Kidney epithelial cell (primary cell): Measurements from ENCODE around the gene GALK1. TPM values are rescaled to one million over a fixed set of nuclear protein-coding genes. Genes with fewer than 3 reads are reported as not detected.

ENCODE experiments used
- DNase-seq: peaks from one replicate; pipeline ENCODE4 v3.0.0-alpha.2; 2010; ENCODE audit warnings: low read depth
- H3K27me3 ChIP-seq: 2 replicates; pipeline ENCODE4 v1.6.0; 2011; ENCODE audit warnings: low read length; ENCODE audit not compliant: control insufficient read depth, insufficient read depth
- H3K36me3 ChIP-seq: 2 replicates; pipeline ENCODE4 v1.5.1; 2011; ENCODE audit warnings: low read length; ENCODE audit not compliant: control insufficient read depth, insufficient read depth
- H3K4me3 ChIP-seq: 2 replicates; pipeline ENCODE4 v1.5.1; 2011; ENCODE audit warnings: low read depth, mild to moderate bottlenecking, control low read depth, low read length
- total RNA-seq: library from RNA; depleted of rRNA; stranded (reverse); fragments of >200 nt; gene quantifications from 2 replicates; pipeline ENCODE4 v1.2.3, GENCODE V29; 2015
- TF ChIP-seq, protein P1 (sequence below): IDR thresholded peaks from 2 replicates; pipeline ENCODE4 v1.5.1; 2011; ENCODE audit warnings: mild to moderate bottlenecking, moderate library complexity, low read length, control low read depth, inconsistent platforms; ENCODE audit not compliant: insufficient read depth, poor library complexity, severe bottlenecking

Gene GALK1
- total RNA-seq, 1 donor from 2014 or later: 21.2 TPM

DNA sequence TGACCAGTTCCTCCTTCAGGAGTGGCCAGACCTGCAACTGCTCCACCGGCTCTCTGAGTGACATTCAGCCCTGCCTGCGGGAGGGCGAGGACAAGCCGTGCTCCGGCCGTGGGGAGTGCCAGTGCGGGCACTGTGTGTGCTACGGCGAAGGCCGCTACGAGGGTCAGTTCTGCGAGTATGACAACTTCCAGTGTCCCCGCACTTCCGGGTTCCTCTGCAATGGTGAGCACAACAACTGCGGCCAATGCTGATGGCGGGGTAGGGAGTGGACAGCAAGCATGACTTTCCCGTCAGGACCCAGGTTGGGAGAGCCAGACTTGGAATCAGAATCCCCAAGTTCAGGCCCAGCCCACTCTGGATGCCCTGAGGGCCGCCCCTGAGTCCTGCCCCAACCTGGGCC is 31.5 kb downstream of the GALK1 start:
- TF ChIP-seq, protein P1, sequence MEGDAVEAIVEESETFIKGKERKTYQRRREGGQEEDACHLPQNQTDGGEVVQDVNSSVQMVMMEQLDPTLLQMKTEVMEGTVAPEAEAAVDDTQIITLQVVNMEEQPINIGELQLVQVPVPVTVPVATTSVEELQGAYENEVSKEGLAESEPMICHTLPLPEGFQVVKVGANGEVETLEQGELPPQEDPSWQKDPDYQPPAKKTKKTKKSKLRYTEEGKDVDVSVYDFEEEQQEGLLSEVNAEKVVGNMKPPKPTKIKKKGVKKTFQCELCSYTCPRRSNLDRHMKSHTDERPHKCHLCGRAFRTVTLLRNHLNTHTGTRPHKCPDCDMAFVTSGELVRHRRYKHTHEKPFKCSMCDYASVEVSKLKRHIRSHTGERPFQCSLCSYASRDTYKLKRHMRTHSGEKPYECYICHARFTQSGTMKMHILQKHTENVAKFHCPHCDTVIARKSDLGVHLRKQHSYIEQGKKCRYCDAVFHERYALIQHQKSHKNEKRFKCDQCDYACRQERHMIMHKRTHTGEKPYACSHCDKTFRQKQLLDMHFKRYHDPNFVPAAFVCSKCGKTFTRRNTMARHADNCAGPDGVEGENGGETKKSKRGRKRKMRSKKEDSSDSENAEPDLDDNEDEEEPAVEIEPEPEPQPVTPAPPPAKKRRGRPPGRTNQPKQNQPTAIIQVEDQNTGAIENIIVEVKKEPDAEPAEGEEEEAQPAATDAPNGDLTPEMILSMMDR: no peak
- Histone ChIP-seq H3K4me3 (no peak overlapping the region), H3K36me3 (no peaks in the 10 kb centered on the region), H3K27me3 (no peaks in the 10 kb centered on the region)
- DNase-seq: no peak

DNA sequence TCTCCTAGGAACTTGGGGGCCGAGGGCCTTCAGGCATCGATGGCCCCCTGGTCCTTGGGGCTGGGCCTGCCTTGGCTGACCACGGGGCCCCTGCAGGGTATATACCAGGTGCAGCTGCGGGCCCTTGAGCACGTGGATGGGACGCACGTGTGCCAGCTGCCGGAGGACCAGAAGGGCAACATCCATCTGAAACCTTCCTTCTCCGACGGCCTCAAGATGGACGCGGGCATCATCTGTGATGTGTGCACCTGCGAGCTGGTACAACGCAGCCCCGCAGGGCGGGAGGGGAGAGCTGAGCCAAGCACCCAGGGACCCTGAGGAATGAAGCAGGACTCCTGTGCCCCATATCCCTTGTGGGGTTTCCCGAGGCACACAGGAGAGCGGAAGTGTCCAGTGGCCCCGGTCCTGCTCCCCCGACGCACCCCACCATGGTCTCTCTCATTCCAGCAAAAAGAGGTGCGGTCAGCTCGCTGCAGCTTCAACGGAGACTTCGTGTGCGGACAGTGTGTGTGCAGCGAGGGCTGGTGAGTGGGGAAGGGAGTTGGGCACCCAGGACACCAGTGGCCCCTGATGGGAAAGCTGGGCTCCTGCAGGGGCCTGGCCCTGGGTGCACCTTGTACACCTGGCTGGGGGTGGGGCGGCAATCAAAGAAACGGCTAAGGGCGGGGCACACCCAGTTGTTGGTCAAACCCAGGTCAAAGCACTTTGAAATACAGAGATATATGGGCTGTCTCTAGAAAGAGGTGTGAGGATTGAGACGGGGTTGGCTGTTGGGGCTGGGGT is 33.1 kb downstream of the GALK1 start:
- H3K27me3 ChIP-seq: no peaks in the 10 kb centered on the region
- TF ChIP-seq, protein P1: no peak
- DNase-seq: no peak
- no peak overlapping the region for H3K4me3 ChIP-seq
- H3K36me3 ChIP-seq: no peaks in the 10 kb centered on the region

DNA sequence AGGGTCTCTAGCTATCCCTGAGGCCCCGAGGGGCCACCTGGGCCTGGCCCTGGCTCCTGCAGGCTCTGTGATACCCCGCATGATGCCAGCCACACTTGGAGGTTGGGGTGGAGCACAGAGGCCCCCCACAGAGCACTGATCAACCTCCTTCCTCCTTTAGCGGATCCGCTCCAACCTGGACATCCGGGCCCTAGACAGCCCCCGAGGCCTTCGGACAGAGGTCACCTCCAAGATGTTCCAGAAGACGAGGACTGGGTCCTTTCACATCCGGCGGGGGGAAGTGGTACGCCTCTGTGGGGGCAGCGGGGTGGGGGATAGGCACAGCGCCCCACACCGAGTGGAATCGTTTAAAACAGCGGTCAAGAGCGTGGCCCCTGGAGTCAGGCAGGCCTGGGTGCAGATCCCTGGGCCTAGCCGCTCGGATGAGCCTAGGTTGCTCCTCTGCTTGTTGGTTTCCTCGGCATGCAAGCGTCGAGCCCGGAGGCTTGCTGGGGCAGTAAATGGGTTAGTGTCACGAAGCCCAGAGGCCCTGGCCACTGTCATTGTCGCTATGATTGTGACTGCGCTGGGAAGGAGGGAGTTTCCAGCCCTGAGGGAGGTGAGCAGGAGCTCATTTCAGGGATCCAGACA is 33.8 kb downstream of the GALK1 start:
- DNase-seq: no peak
- TF ChIP-seq, protein P1: no peak
- Histone ChIP-seq H3K4me3 (no peak overlapping the region), H3K36me3 (no peaks in the 10 kb centered on the region), H3K27me3 (no peaks in the 10 kb centered on the region)

DNA sequence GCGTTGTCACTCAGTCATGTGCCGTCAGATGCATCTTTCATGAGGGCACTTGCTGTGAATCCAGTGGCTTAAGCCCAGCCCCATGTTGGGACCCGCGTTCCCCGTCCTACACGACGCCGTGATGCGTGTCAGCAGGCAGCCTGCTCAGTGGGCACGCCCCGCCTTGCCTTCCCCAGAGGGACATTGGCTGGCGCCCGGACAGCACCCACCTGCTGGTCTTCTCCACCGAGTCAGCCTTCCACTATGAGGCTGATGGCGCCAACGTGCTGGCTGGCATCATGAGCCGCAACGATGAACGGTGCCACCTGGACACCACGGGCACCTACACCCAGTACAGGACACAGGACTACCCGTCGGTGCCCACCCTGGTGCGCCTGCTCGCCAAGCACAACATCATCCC is 34.9 kb downstream of the GALK1 start:
- TF ChIP-seq, protein P1: no peak
- Histone ChIP-seq H3K36me3 (no peaks in the 10 kb centered on the region), H3K4me3 (no peak overlapping the region), H3K27me3 (no peaks in the 10 kb centered on the region)
- DNase-seq: no peak

DNA sequence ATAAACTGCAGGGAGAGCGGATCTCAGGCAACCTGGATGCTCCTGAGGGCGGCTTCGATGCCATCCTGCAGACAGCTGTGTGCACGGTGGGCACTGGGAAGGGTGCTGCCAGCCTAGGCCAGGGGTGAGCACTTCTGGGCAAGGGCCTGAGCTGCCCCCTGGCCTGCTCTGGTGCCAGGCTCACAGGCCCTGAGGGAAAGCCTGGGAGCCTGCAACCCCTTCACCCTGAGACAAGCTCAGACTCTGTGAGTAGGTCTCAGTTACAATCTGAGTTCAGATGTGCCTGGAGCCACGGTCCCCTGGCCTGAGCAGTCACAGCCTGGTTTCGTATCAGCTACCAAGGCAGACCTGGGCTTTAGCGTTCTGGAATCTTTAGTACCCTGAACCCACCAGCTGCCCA is 35.6 kb downstream of the GALK1 start:
- no peaks in the 10 kb centered on the region for H3K36me3 ChIP-seq

More for the DNA sequence above, 35.6 kb downstream of the GALK1 start:
- H3K27me3 ChIP-seq: no peaks in the 10 kb centered on the region
- no peak for DNase-seq
- H3K4me3 ChIP-seq: no peak overlapping the region
- TF ChIP-seq, protein P1: no peak
